GM21717 (cell line): Measurements from ENCODE around the gene TET2.

Experiments used
- ATAC-seq: cut with Tn5 transposase; IDR thresholded peaks from one replicate; pipeline ENCODE4 v1.9.1; 2021; ENCODE audit warnings: mild to moderate bottlenecking, moderate library complexity; ENCODE audit not compliant: unreplicated experiment

TET2 gene

GRCh38 chr4:105181259-105181658 lies 34.6 kb downstream of the TET2 start:
- ATAC-seq = no peak

GRCh38 chr4:105182211-105182610 lies 35.5 kb downstream of the TET2 start:
- no peak for ATAC-seq

- ATAC-seq = no peak
These were observed 37.8 kb downstream of the TET2 start for GRCh38 chr4:105184316-105184980.

- ATAC-seq = no peak
These were observed 40.1 kb downstream of the TET2 start for GRCh38 chr4:105186701-105187161.

- no peak for ATAC-seq
These were observed 43.4 kb downstream of the TET2 start for GRCh38 chr4:105189855-105190650.

- ATAC-seq = peak; percentile 62
These were observed 45.0 kb downstream of the TET2 start for GRCh38 chr4:105191621-105192210.

- no peak for ATAC-seq
These were observed 45.8 kb downstream of the TET2 start for GRCh38 chr4:105192474-105192873.

GRCh38 chr4:105192910-105193309 lies 46.2 kb downstream of the TET2 start:
- no peak for ATAC-seq

- no peak for ATAC-seq
These were observed 46.9 kb downstream of the TET2 start for GRCh38 chr4:105193536-105193935.

GRCh38 chr4:105194328-105195231 lies 47.9 kb downstream of the TET2 start:
- ATAC-seq = peak; percentile 91

- ATAC-seq = no peak
These were observed 50.0 kb downstream of the TET2 start for GRCh38 chr4:105196523-105197145.

GRCh38 chr4:105197777-105198176 lies 51.1 kb downstream of the TET2 start:
- no peak for ATAC-seq

- no peak for ATAC-seq
These were observed 51.9 kb downstream of the TET2 start for GRCh38 chr4:105198541-105198940.

- no peak for ATAC-seq
These were observed 59.5 kb downstream of the TET2 start for GRCh38 chr4:105206214-105206613.

- no peak for ATAC-seq
These were observed 60.7 kb downstream of the TET2 start for GRCh38 chr4:105207386-105207785.

GRCh38 chr4:105208561-105208960 lies 61.9 kb downstream of the TET2 start:
- no peak for ATAC-seq

GRCh38 chr4:105210916-105211315 lies 64.2 kb downstream of the TET2 start:
- ATAC-seq = no peak

GRCh38 chr4:105215609-105216313 lies 69.1 kb downstream of the TET2 start:
- peak; percentile 79 for ATAC-seq

GRCh38 chr4:105225500-105225899 lies 78.8 kb downstream of the TET2 start:
- ATAC-seq = no peak

- no peak for ATAC-seq
These were observed 80.4 kb downstream of the TET2 start for GRCh38 chr4:105227054-105227453.
